Stimulated activated CD4-positive, alpha-beta T cell treated with anti-CD3 and anti-CD28 coated beads, TNF-alpha, amount 100 ng/mL, for 4 hours (primary cell): ENCODE measurements around the gene SH3PXD2B.
"Not testable (repeated sequence)": the region's sequence is repeated elsewhere in the genome, so short reads cannot be mapped to it uniquely, and the experiment has no call there.

Experiments used
- DNase-seq, 3 experiments: peaks; one replicate each; pipeline ENCODE4 v3.0.0-alpha.2; 2020; ENCODE audit warnings: low read depth in 3 of 3

SH3PXD2B gene

GRCh38 chr5:172399826-172400225 is 54.5 kb downstream of the SH3PXD2B start:
- no peak for DNase-seq

GRCh38 chr5:172399336-172399735 is 55.0 kb downstream of the SH3PXD2B start:
- DNase-seq: no peak

- DNase-seq: not testable (repeated sequence)
Observed at GRCh38 chr5:172398645-172399044, 55.7 kb downstream of the SH3PXD2B start.

- not testable (repeated sequence) for DNase-seq
Observed at GRCh38 chr5:172396994-172397393, 57.3 kb downstream of the SH3PXD2B start.

- DNase-seq: no peak
Observed at GRCh38 chr5:172396220-172396619, 58.1 kb downstream of the SH3PXD2B start.

GRCh38 chr5:172395483-172395882 is 58.8 kb downstream of the SH3PXD2B start:
- DNase-seq: no peak

GRCh38 chr5:172389578-172390112 is 64.7 kb downstream of the SH3PXD2B start:
- DNase-seq: no peak

GRCh38 chr5:172388246-172388733 is 66.0 kb downstream of the SH3PXD2B start:
- no peak for DNase-seq

- DNase-seq: no peak
Observed at GRCh38 chr5:172385707-172386106, 68.6 kb downstream of the SH3PXD2B start.

- no peak for DNase-seq
Observed at GRCh38 chr5:172385010-172385563, 69.2 kb downstream of the SH3PXD2B start.

GRCh38 chr5:172383191-172383802 is 71.0 kb downstream of the SH3PXD2B start:
- no peak for DNase-seq

GRCh38 chr5:172380987-172381643 is 73.2 kb downstream of the SH3PXD2B start:
- DNase-seq: no peak

- DNase-seq: no peak
Observed at GRCh38 chr5:172380301-172380986, 73.9 kb downstream of the SH3PXD2B start.

GRCh38 chr5:172379481-172379880 is 74.8 kb downstream of the SH3PXD2B start:
- DNase-seq: no peak

GRCh38 chr5:172377856-172378255 is 76.5 kb downstream of the SH3PXD2B start:
- DNase-seq: no peak

- no peak for DNase-seq
Observed at GRCh38 chr5:172377438-172377837, 76.9 kb downstream of the SH3PXD2B start.

GRCh38 chr5:172374783-172375182 is 79.5 kb downstream of the SH3PXD2B start:
- DNase-seq: no peak

- DNase-seq: no peak
Observed at GRCh38 chr5:172373680-172374079, 80.6 kb downstream of the SH3PXD2B start.

GRCh38 chr5:172371684-172372083 is 82.6 kb downstream of the SH3PXD2B start:
- DNase-seq: no peak

- no peak for DNase-seq
Observed at GRCh38 chr5:172370648-172371545, 83.4 kb downstream of the SH3PXD2B start.

GRCh38 chr5:172370237-172370640 is 84.1 kb downstream of the SH3PXD2B start:
- no peak for DNase-seq
